Measurements from ENCODE around the gene MPV17.

- TF ChIP-seq CTCF (IDR thresholded peaks at IDR 0.05) (no peak), CREB1 (CRISPR knock-in tag; IDR thresholded peaks at IDR 0.05) (no peak), ELF4 (CRISPR knock-in tag; IDR thresholded peaks at IDR 0.05; ENCODE audit: low read depth) (no peak), SOX15 (CRISPR knock-in tag; IDR thresholded peaks at IDR 0.05) (no peak)
Measured at GRCh38 chr2:27356382-27357181, 33.7 kb upstream of the MPV17 start, which contains the start of gene GTF3C2.
